Panc1 (cell line): ENCODE data around the gene PIGA.

Experiments used
- POLR2AphosphoS5 ChIP-seq: IDR thresholded peaks from 2 replicates; pipeline ENCODE4 v1.6.1; 2012; ENCODE audit warnings: mild to moderate bottlenecking, low read depth, low read length, moderate library complexity
- TF ChIP-seq, protein P1 (sequence below): fragments of 450-650 bp; IDR thresholded peaks from 2 replicates; pipeline ENCODE4 v1.5.1; 2017; ENCODE audit warnings: mild to moderate bottlenecking

DNA sequence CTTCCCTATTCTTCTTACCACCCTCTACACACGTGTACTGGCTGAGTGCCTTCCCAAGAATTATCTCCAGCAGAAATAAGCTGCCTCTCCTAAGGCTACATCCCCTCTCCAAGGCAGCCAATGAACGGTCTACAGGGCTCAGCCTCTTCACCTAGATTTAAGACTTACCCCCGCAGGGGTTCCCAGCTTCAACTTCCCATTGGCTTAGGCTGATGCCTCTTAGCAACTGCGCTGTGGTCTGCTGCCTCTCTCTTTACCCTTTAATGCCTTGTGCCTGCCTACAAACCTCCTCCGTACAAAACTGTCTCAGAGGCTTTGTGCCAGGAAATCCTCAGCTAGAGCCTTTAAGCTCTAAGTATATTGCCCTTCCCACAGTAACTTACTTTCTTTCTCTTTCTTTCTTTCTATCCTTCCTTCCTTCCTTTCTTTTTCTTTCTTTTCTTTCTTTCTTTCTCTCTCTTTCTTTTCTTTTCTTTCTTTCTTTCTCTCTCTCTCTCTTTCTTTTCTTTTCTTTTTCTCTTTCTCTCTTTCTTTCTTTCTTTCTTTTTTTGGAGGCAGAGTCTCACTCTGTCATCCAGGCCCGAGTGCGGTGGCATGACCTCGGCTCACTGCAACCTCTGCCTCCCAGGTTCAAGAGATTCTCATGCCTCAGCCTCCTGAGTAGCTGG lies 15.1 kb upstream of the PIGA start:
- no peak for TF ChIP-seq POLR2AphosphoS5
- TF ChIP-seq, protein P1, sequence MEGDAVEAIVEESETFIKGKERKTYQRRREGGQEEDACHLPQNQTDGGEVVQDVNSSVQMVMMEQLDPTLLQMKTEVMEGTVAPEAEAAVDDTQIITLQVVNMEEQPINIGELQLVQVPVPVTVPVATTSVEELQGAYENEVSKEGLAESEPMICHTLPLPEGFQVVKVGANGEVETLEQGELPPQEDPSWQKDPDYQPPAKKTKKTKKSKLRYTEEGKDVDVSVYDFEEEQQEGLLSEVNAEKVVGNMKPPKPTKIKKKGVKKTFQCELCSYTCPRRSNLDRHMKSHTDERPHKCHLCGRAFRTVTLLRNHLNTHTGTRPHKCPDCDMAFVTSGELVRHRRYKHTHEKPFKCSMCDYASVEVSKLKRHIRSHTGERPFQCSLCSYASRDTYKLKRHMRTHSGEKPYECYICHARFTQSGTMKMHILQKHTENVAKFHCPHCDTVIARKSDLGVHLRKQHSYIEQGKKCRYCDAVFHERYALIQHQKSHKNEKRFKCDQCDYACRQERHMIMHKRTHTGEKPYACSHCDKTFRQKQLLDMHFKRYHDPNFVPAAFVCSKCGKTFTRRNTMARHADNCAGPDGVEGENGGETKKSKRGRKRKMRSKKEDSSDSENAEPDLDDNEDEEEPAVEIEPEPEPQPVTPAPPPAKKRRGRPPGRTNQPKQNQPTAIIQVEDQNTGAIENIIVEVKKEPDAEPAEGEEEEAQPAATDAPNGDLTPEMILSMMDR: no peak
